EH (cell line): ENCODE measurements around the gene ZNF407.

ENCODE experiments used
- DNase-seq: peaks from one replicate; pipeline ENCODE4 v3.0.0-alpha.2; 2015; ENCODE audit warnings: low read depth

Gene ZNF407

GRCh38 chr18:74832381-74832780 is 234.7 kb downstream of the ZNF407 start:
- DNase-seq = no peak

- DNase-seq = no peak
Measured at GRCh38 chr18:74832999-74833398, 235.3 kb downstream of the ZNF407 start.

GRCh38 chr18:74834424-74835309 is 237.0 kb downstream of the ZNF407 start:
- no peak for DNase-seq

- peak; percentile 44 for DNase-seq
Measured at GRCh38 chr18:74836296-74837139, 238.8 kb downstream of the ZNF407 start.

GRCh38 chr18:74840492-74841167 is 243.0 kb downstream of the ZNF407 start:
- peak; percentile 82 for DNase-seq

GRCh38 chr18:74841248-74841647 is 243.6 kb downstream of the ZNF407 start:
- DNase-seq = no peak

GRCh38 chr18:74849301-74849700 is 251.6 kb downstream of the ZNF407 start:
- no peak for DNase-seq

- DNase-seq = no peak
Measured at GRCh38 chr18:74856434-74856833, 258.8 kb downstream of the ZNF407 start.

GRCh38 chr18:74856928-74857327 is 259.3 kb downstream of the ZNF407 start:
- no peak for DNase-seq

GRCh38 chr18:74857901-74858300 is 260.2 kb downstream of the ZNF407 start:
- DNase-seq = no peak

GRCh38 chr18:74861154-74861553 is 263.5 kb downstream of the ZNF407 start:
- peak; percentile 77 for DNase-seq

- DNase-seq = no peak
Measured at GRCh38 chr18:74862094-74862493, 264.4 kb downstream of the ZNF407 start.

GRCh38 chr18:74866577-74866976 is 268.9 kb downstream of the ZNF407 start:
- no peak for DNase-seq

GRCh38 chr18:74868461-74868860 is 270.8 kb downstream of the ZNF407 start:
- DNase-seq = no peak

- DNase-seq = peak; percentile 22
Measured at GRCh38 chr18:74869904-74870863, 272.5 kb downstream of the ZNF407 start.

GRCh38 chr18:74870950-74871349 is 273.3 kb downstream of the ZNF407 start:
- DNase-seq = no peak

GRCh38 chr18:74873629-74874028 is 276.0 kb downstream of the ZNF407 start:
- no peak for DNase-seq

GRCh38 chr18:74874351-74874750 is 276.7 kb downstream of the ZNF407 start:
- DNase-seq = no peak

- DNase-seq = no peak
Measured at GRCh38 chr18:74876630-74877243, 279.1 kb downstream of the ZNF407 start.

GRCh38 chr18:74878267-74878666 is 280.6 kb downstream of the ZNF407 start:
- DNase-seq = no peak
